Measurements from ENCODE around the gene PLCL2.
"Not testable (repeated sequence)": the region's sequence is repeated elsewhere in the genome, so short reads cannot be mapped to it uniquely, and the experiment has no call there.

Gene PLCL2

DNA sequence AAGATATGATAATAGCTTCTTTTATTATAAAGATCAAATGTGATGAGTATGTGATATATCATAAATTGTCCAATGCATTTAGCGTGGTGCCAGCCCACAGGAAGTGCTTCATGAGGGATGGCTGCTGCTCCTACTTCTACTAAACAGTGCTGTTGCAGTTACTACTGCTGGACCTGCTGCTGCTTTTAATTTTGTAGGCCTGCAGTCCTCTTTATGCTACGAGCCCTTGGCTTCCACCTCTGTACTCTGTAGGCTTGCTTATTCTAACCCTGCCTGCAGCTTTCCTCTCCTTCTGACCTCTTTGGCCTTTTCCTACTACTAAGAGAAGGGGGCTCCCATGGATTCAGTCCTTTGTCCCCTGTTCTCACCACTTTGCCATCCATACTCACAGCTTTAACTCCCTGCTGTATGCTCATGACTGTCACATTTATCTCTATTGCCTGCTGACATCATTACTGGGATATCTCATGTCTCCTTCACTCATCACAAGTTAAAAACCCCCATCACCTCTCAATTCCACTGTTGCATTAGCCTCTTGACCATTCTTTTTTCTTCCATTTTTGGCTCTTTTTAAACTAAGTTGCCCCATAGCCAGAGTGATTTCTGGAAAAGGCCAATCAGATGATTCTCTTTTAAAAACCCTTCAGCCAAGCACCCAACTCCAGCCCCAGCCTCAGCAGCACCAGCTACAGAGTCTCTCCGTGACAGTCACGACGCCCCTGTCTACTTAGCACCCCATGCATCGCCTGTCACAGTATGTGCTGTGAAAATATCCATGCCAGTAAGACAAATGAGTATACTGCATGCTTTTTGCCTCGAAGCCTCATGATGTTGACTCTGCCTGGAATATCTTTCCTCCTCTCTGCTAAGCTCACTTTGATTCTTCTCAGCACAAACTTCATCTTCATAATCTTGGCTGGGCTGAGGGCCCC lies 56.3 kb downstream of the PLCL2 start:
- no peaks in the 10 kb centered on the region for H3K27me3 ChIP-seq (ENCODE audit: insufficient read depth, low read length)
- no peak overlapping the region for H2AFZ ChIP-seq (ENCODE audit: low read length, unreplicated experiment)
- no peak overlapping the region for H3K4me3 ChIP-seq (ENCODE audit: low read depth, low read length)
- no peaks in the 10 kb centered on the region for H3K36me3 ChIP-seq (ENCODE audit: insufficient read depth, low read length)
- no peaks in the 10 kb centered on the region for H3K79me2 ChIP-seq (ENCODE audit: control insufficient read depth, insufficient read depth, low read length, unreplicated experiment)
- H3K4me1 ChIP-seq (ENCODE audit: control insufficient read depth, insufficient read depth, low read length, unreplicated experiment), result peaks cover 7% of the 10 kb centered on the region
- H3K27ac ChIP-seq (ENCODE audit: low read depth, low read length), result no peak overlapping the region

DNA sequence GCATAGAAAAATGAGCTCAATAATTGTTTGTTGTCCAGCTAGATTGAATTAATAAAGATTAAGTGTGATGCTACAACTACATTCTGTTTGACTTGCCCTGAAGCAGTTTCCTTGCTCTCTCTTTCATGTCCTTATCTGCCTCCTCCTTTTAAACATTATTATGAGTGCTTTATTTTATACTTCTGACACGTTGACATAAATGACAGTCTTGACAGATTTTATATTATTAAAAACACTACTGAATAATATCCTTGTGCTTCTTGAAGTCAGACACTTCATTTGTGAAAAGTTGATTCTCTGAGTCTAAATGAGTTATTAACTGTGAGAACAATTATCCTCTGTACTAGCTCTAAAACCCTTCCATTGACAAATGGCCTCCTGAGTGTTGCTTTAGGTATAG lies 58.2 kb downstream of the PLCL2 start:
- Histone ChIP-seq H3K27ac (ENCODE audit: low read depth, low read length) (no peak overlapping the region), H3K4me3 (ENCODE audit: low read depth, low read length) (no peak overlapping the region), H3K4me1 (ENCODE audit: control insufficient read depth, insufficient read depth, low read length, unreplicated experiment) (peaks cover 7% of the 10 kb centered on the region), H3K79me2 (ENCODE audit: control insufficient read depth, insufficient read depth, low read length, unreplicated experiment) (no peaks in the 10 kb centered on the region), H3K36me3 (ENCODE audit: insufficient read depth, low read length) (no peaks in the 10 kb centered on the region), H2AFZ (ENCODE audit: low read length, unreplicated experiment) (no peak overlapping the region), H3K27me3 (ENCODE audit: insufficient read depth, low read length) (no peaks in the 10 kb centered on the region)

DNA sequence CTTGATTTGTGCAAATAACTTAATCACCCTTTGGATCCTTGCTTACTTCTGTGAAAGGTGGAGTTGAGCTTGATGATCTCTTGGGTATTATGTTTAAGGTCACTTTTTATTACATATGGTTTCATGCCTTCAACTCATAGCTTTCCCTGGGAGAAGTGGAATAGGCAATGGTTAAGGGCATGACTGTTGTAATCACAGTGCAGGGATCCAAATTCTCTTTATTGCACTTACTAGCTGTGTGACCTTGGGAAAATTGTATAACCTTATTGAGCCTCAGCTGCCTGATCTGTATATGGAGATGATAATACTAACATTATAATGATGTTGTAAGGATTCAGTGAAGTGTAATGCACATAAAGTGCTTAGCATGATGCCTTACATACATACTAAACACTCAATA lies 59.1 kb downstream of the PLCL2 start:
- no peaks in the 10 kb centered on the region for H3K36me3 ChIP-seq (ENCODE audit: insufficient read depth, low read length)
- no peak overlapping the region for H3K4me3 ChIP-seq (ENCODE audit: low read depth, low read length)
- peaks cover 7% of the 10 kb centered on the region for H3K4me1 ChIP-seq (ENCODE audit: control insufficient read depth, insufficient read depth, low read length, unreplicated experiment)
- no peaks in the 10 kb centered on the region for H3K27me3 ChIP-seq (ENCODE audit: insufficient read depth, low read length)
- H3K27ac ChIP-seq (ENCODE audit: low read depth, low read length), result no peak overlapping the region
- no peaks in the 10 kb centered on the region for H3K79me2 ChIP-seq (ENCODE audit: control insufficient read depth, insufficient read depth, low read length, unreplicated experiment)
- no peak overlapping the region for H2AFZ ChIP-seq (ENCODE audit: low read length, unreplicated experiment)

DNA sequence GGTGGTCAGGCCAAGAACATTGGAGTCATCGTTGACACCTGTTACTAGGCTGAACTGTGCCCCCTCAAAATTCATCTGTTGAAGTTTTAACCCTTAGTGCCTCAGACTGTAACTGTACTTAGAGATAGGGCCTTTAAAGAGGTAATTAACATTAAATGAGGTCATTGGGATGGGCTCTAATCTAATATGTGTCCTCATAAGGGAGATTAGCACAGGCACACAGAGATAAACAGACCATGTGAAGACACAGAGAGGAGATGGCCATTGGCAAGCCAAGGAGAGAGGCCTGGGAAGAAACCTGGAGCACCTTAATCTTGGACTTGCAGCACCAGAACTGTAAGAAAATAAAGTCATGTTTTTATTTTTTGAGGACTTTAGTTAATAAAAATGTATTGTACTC lies 59.6 kb downstream of the PLCL2 start:
- no peaks in the 10 kb centered on the region for H3K27me3 ChIP-seq (ENCODE audit: insufficient read depth, low read length)
- no peak overlapping the region for H3K4me3 ChIP-seq (ENCODE audit: low read depth, low read length)
- no peaks in the 10 kb centered on the region for H3K79me2 ChIP-seq (ENCODE audit: control insufficient read depth, insufficient read depth, low read length, unreplicated experiment)
- H3K4me1 ChIP-seq (ENCODE audit: control insufficient read depth, insufficient read depth, low read length, unreplicated experiment), result peaks cover 7% of the 10 kb centered on the region
- H3K36me3 ChIP-seq (ENCODE audit: insufficient read depth, low read length), result no peaks in the 10 kb centered on the region
- no peak overlapping the region for H3K27ac ChIP-seq (ENCODE audit: low read depth, low read length)
- no peak overlapping the region for H2AFZ ChIP-seq (ENCODE audit: low read length, unreplicated experiment)

DNA sequence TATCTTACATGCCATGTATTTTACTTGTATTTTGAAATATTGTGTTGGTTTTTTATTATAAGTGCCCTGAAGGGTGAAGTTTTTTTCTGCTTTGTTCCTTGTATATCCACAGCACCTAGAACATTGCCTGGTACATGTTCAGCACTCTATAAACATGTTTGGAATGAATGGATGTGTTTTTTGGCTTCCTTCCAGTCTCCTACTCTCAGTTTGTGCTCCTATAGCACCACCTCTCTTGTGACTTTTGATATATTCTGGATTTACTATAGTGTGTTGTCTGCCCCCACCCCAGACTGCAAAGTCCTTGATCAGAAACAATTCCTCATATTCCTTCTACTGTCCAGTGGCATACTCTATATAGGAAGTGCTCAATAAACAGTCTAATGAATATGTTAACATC lies 60.6 kb downstream of the PLCL2 start:
- H3K27ac ChIP-seq (ENCODE audit: low read depth, low read length), result no peak overlapping the region
- no peak overlapping the region for H3K4me3 ChIP-seq (ENCODE audit: low read depth, low read length)
- H3K36me3 ChIP-seq (ENCODE audit: insufficient read depth, low read length), result no peaks in the 10 kb centered on the region
- H3K79me2 ChIP-seq (ENCODE audit: control insufficient read depth, insufficient read depth, low read length, unreplicated experiment), result no peaks in the 10 kb centered on the region
- no peaks in the 10 kb centered on the region for H3K27me3 ChIP-seq (ENCODE audit: insufficient read depth, low read length)
- peaks cover 7% of the 10 kb centered on the region for H3K4me1 ChIP-seq (ENCODE audit: control insufficient read depth, insufficient read depth, low read length, unreplicated experiment)
- no peak overlapping the region for H2AFZ ChIP-seq (ENCODE audit: low read length, unreplicated experiment)

DNA sequence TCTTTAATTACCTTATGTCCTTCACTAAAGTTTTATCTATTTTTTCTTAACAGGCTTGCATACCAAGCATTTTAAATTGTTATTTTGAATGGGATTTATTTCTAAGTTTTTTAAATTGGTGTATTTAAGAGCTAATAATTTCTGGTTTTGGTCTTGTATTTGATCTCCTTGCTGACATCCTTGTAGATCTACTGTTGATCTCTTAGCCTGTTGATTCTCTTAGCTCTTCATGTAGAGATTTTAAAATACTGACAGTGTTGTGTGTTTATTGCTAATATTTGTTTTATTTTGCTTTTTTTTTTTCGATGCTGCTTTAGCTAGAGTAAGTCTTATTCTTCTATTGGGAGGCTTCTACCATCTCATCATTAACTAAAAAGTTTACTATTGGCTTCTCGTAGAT lies 65.5 kb downstream of the PLCL2 start:
- Histone ChIP-seq H3K27me3 (ENCODE audit: insufficient read depth, low read length) (no peaks in the 10 kb centered on the region), H3K27ac (ENCODE audit: low read depth, low read length) (no peak overlapping the region), H3K36me3 (ENCODE audit: insufficient read depth, low read length) (no peaks in the 10 kb centered on the region), H3K79me2 (ENCODE audit: control insufficient read depth, insufficient read depth, low read length, unreplicated experiment) (no peaks in the 10 kb centered on the region), H3K4me1 (ENCODE audit: control insufficient read depth, insufficient read depth, low read length, unreplicated experiment) (peaks cover 4% of the 10 kb centered on the region), H3K4me3 (ENCODE audit: low read depth, low read length) (no peak overlapping the region), H2AFZ (ENCODE audit: low read length, unreplicated experiment) (no peak overlapping the region)

DNA sequence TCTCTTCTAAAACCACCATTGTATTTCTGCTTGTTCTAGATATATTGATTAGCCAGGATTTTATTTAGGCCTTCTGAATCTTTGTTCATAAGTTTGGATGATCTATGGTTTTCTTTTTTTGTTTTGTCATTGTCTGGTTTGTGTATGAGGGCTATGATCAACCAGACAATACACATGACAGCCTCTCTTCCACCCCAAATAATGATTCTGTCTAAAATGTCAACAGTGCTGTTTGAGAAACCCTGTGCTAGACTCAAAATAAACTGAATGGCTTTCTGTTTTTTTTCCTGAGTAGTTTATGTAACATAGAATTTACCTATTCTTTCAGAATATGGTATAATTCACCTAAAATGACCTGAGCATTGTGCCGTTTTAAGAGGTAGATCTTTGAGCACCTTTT lies 66.1 kb downstream of the PLCL2 start:
- Histone ChIP-seq H3K27ac (ENCODE audit: low read depth, low read length) (no peak overlapping the region), H3K27me3 (ENCODE audit: insufficient read depth, low read length) (no peaks in the 10 kb centered on the region), H3K79me2 (ENCODE audit: control insufficient read depth, insufficient read depth, low read length, unreplicated experiment) (no peaks in the 10 kb centered on the region), H2AFZ (ENCODE audit: low read length, unreplicated experiment) (no peak overlapping the region), H3K4me3 (ENCODE audit: low read depth, low read length) (no peak overlapping the region), H3K36me3 (ENCODE audit: insufficient read depth, low read length) (no peaks in the 10 kb centered on the region), H3K4me1 (ENCODE audit: control insufficient read depth, insufficient read depth, low read length, unreplicated experiment) (no peaks in the 10 kb centered on the region)

DNA sequence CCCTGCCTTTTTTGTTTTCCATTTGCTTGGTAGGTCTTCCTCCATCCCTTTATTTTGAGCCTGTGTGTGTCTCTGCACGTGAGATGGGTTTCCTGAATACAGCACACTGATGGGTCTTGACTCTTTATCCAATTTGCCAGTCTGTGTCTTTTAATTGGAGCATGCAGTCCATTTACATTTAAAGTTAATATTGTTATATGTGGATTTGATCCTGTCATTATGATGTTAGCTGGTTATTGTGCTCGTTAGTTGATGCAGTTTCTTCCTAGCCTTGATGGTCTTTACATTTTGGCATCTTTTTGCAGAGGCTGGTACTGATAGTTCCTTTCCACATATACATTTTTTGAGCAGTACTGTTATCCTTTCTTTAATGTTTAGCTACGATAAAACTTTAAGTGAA lies 73.1 kb downstream of the PLCL2 start:
- not testable (repeated sequence) for H3K4me1 ChIP-seq (ENCODE audit: control insufficient read depth, insufficient read depth, low read length, unreplicated experiment); H3K36me3 ChIP-seq (ENCODE audit: insufficient read depth, low read length); H3K27me3 ChIP-seq (ENCODE audit: insufficient read depth, low read length); H3K4me3 ChIP-seq (ENCODE audit: low read depth, low read length); H3K27ac ChIP-seq (ENCODE audit: low read depth, low read length); H3K79me2 ChIP-seq (ENCODE audit: control insufficient read depth, insufficient read depth, low read length, unreplicated experiment); H2AFZ ChIP-seq (ENCODE audit: low read length, unreplicated experiment)

DNA sequence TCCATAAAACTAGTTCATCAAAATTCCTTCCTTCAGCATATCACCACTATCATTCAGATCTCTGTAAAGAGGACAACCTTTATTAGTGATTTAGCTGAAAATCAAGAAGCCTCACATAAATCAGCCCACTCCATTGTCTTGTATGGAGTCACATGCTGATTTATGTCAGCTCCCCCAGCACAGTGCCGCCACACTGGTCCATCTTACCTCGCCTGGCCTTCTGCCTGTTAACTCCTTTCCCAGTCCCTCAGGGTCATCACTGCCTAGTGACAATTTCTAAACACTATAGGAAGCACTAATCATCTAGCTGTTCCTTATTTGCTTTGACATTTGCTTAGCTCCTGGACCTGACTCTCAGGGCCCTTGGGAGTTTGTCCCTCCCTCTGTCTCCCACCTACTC lies 75.4 kb downstream of the PLCL2 start:
- H3K4me3 ChIP-seq (ENCODE audit: low read depth, low read length), result no peak overlapping the region
- no peak overlapping the region for H2AFZ ChIP-seq (ENCODE audit: low read length, unreplicated experiment)
- H3K27me3 ChIP-seq (ENCODE audit: insufficient read depth, low read length), result no peaks in the 10 kb centered on the region
- H3K4me1 ChIP-seq (ENCODE audit: control insufficient read depth, insufficient read depth, low read length, unreplicated experiment), result no peaks in the 10 kb centered on the region
- H3K79me2 ChIP-seq (ENCODE audit: control insufficient read depth, insufficient read depth, low read length, unreplicated experiment), result no peaks in the 10 kb centered on the region
- no peak overlapping the region for H3K27ac ChIP-seq (ENCODE audit: low read depth, low read length)
- no peaks in the 10 kb centered on the region for H3K36me3 ChIP-seq (ENCODE audit: insufficient read depth, low read length)

DNA sequence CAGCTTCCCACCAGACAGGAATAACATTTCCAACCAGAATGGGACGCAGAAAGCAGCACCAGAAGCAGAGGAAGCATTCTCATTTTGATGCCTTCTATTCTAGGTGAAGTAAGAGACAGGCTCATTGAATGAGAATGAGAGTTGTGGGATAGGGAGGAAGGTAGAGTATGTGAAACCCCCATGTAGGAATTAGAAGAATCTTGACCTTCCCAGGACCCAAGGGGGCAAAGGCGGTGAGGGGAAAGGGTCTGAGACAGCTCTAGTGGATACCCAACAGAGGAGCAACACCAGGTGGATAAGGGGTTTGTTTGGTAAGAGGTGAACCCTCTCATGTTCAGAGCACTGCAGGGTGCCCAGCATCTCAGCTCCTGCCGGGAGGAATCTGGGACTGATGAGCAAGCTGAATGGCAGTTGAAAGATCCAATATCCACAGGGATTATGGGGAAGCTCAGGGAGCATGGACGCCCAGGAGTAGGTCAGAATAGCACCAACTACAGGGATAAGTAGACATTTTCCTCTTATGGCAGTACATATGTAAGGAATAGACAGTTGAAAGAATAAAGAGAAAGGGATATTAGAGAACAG lies 77.0 kb downstream of the PLCL2 start:
- no peaks in the 10 kb centered on the region for H3K36me3 ChIP-seq (ENCODE audit: insufficient read depth, low read length)
- H3K4me3 ChIP-seq (ENCODE audit: low read depth, low read length), result no peak overlapping the region
- H3K27me3 ChIP-seq (ENCODE audit: insufficient read depth, low read length), result no peaks in the 10 kb centered on the region
- H3K4me1 ChIP-seq (ENCODE audit: control insufficient read depth, insufficient read depth, low read length, unreplicated experiment), result no peaks in the 10 kb centered on the region
- H2AFZ ChIP-seq (ENCODE audit: low read length, unreplicated experiment), result no peak overlapping the region
- H3K79me2 ChIP-seq (ENCODE audit: control insufficient read depth, insufficient read depth, low read length, unreplicated experiment), result no peaks in the 10 kb centered on the region
- no peak overlapping the region for H3K27ac ChIP-seq (ENCODE audit: low read depth, low read length)

DNA sequence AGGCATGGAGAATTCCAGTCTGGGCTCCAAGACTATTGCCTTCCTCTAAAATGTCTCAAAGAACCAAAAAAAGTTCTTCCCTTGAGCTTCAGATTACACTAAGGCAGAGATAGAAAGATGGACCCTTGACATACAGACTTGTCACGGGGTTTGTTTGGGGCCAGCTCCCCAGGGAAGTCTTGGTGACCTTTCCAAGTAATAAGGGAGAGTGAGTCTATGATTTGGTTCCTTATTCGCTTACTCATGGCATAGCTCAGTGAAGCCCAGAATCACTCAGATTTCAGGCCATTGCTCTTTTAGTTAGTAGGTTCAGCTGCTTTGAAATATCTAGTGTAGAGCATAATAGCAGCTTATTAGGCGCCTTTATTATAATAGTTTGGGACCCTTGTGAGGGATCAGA lies 90.3 kb downstream of the PLCL2 start:
- H3K36me3 ChIP-seq (ENCODE audit: insufficient read depth, low read length), result no peaks in the 10 kb centered on the region
- H3K27me3 ChIP-seq (ENCODE audit: insufficient read depth, low read length), result no peaks in the 10 kb centered on the region
- no peak overlapping the region for H3K4me3 ChIP-seq (ENCODE audit: low read depth, low read length)
- H3K4me1 ChIP-seq (ENCODE audit: control insufficient read depth, insufficient read depth, low read length, unreplicated experiment), result peaks cover 15% of the 10 kb centered on the region
- peaks cover 3% of the 10 kb centered on the region for H3K79me2 ChIP-seq (ENCODE audit: control insufficient read depth, insufficient read depth, low read length, unreplicated experiment)
- no peak overlapping the region for H2AFZ ChIP-seq (ENCODE audit: low read length, unreplicated experiment)
- no peak overlapping the region for H3K27ac ChIP-seq (ENCODE audit: low read depth, low read length)
